Measurements from ENCODE around the gene ZNF512. TPM values are rescaled to one million over a fixed set of nuclear protein-coding genes. Genes with fewer than 3 reads are reported as not detected.

ZNF512 gene
- total RNA-seq, 1 experiment from 2014 or later = 38.9 TPM

DNA sequence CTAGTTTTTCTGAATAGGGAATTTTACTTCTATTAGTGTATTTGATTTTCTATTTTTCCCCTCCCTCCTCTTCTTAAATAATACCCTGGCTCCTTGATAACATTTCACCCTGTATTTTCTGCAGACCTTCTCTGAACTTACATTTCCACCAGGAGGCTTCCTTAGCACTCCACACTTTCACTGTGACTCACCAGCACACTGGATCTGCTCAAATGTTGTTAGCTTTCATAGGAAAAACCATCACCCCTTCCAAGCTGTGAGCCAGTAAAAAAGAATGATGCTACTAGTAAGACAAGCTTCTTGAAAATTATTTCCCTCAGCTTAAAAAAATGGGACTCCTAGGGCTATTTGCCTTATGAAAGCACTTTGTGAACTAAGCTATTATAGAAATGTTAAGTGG lies 64.4 kb downstream of the ZNF512 start:
- Histone ChIP-seq H3K4me3 (ENCODE audit: low read depth, low read length) (no peak overlapping the region), H3K36me3 (ENCODE audit: control insufficient read depth, insufficient read depth, low read length) (peaks cover 4% of the 10 kb centered on the region; the same call in 1 of the 2 replicates), H3K4me1 (no peaks in the 10 kb centered on the region), H3K9me3 (no peaks in the 10 kb centered on the region), H3K27me3 (replicated peaks; ENCODE audit: control insufficient read depth, insufficient read depth, low read length) (no peaks in the 10 kb centered on the region)
- no peak overlapping the region for H3K27ac Mint-ChIP-seq (ENCODE audit: unreplicated experiment)
- POLR2A ChIA-PET = interaction anchor here (0.7 kb wide), 1 partner anchor 238 kb away, joined by 3 read pairs; the partner anchor contains the start of gene PPM1G
- peaks cover under 1% of the 10 kb centered on the region for H3K4me1 Mint-ChIP-seq (ENCODE audit: low read depth, unreplicated experiment)
- no TSS peak for BruUV-seq (replicated peaks)
- DNase-seq = no peak
- CTCF ChIA-PET = interaction anchor here (1.1 kb wide), 1 partner anchor 36 kb away, joined by 4 read pairs; no protein-coding TSS in a partner anchor
- TF ChIP-seq, protein P1, sequence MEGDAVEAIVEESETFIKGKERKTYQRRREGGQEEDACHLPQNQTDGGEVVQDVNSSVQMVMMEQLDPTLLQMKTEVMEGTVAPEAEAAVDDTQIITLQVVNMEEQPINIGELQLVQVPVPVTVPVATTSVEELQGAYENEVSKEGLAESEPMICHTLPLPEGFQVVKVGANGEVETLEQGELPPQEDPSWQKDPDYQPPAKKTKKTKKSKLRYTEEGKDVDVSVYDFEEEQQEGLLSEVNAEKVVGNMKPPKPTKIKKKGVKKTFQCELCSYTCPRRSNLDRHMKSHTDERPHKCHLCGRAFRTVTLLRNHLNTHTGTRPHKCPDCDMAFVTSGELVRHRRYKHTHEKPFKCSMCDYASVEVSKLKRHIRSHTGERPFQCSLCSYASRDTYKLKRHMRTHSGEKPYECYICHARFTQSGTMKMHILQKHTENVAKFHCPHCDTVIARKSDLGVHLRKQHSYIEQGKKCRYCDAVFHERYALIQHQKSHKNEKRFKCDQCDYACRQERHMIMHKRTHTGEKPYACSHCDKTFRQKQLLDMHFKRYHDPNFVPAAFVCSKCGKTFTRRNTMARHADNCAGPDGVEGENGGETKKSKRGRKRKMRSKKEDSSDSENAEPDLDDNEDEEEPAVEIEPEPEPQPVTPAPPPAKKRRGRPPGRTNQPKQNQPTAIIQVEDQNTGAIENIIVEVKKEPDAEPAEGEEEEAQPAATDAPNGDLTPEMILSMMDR (IDR thresholded peaks at IDR 0.05; ENCODE audit: insufficient read depth in 1 of 2, low read depth in 1 of 2, low read length in 1 of 2, severe bottlenecking in 1 of 2, unreplicated experiment in 1 of 2) = no peak
- no peaks in the 10 kb centered on the region for H3K9me3 Mint-ChIP-seq (ENCODE audit: unreplicated experiment)
- intact Hi-C loops (cut with micrococcal nuclease; ENCODE audit: unreplicated experiment) = no loop called here
- no peaks in the 10 kb centered on the region for H3K27me3 Mint-ChIP-seq (ENCODE audit: insufficient read depth, unreplicated experiment)
- no peak overlapping the region for H3K4me3 Mint-ChIP-seq (ENCODE audit: unreplicated experiment)
- peaks cover 77% of the 10 kb centered on the region for H3K36me3 Mint-ChIP-seq (ENCODE audit: insufficient read depth, unreplicated experiment)

DNA sequence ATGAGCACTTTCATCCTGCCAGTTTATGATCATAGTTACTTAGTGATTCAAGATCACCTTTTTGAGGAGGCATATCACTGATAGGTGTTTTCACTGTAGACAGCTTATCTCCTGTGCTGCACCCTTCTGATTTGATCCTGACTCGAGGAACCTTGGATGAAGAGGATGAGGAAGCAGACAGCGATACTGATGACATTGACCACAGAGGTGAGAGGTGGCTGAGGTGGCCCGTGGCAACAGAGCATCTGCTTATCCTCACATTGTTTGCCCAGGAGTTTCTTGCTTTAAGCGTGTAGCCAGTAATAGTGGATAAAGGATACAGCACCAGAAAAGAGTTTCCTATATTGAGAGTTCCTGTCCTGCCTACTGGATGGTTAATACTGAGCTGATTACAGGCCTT lies 64.9 kb downstream of the ZNF512 start:
- CTCF ChIA-PET = no interaction called here
- Mint-ChIP-seq H3K4me1 (ENCODE audit: low read depth, unreplicated experiment) (peaks cover 5% of the 10 kb centered on the region), H3K4me3 (ENCODE audit: unreplicated experiment) (no peak overlapping the region), H3K27ac (ENCODE audit: unreplicated experiment) (no peak overlapping the region), H3K27me3 (ENCODE audit: insufficient read depth, unreplicated experiment) (no peaks in the 10 kb centered on the region), H3K36me3 (ENCODE audit: insufficient read depth, unreplicated experiment) (peaks cover 77% of the 10 kb centered on the region), H3K9me3 (ENCODE audit: unreplicated experiment) (no peaks in the 10 kb centered on the region)
- POLR2A ChIA-PET = no interaction called here
- peaks cover 4% of the 10 kb centered on the region; the same call in 1 of the 2 replicates for H3K36me3 ChIP-seq (ENCODE audit: control insufficient read depth, insufficient read depth, low read length)
- no peak overlapping the region for H3K4me3 ChIP-seq (ENCODE audit: low read depth, low read length)
- TF ChIP-seq, protein P1 (IDR thresholded peaks at IDR 0.05; ENCODE audit: insufficient read depth in 1 of 2, low read depth in 1 of 2, low read length in 1 of 2, severe bottlenecking in 1 of 2, unreplicated experiment in 1 of 2) = no peak
- no peaks in the 10 kb centered on the region for H3K27me3 ChIP-seq (replicated peaks; ENCODE audit: control insufficient read depth, insufficient read depth, low read length)
- intact Hi-C loops (cut with micrococcal nuclease; ENCODE audit: unreplicated experiment) = no loop called here
- H3K4me1 ChIP-seq = no peaks in the 10 kb centered on the region
- H3K9me3 ChIP-seq = no peaks in the 10 kb centered on the region
- DNase-seq = no peak
- BruUV-seq (replicated peaks) = no TSS peak

DNA sequence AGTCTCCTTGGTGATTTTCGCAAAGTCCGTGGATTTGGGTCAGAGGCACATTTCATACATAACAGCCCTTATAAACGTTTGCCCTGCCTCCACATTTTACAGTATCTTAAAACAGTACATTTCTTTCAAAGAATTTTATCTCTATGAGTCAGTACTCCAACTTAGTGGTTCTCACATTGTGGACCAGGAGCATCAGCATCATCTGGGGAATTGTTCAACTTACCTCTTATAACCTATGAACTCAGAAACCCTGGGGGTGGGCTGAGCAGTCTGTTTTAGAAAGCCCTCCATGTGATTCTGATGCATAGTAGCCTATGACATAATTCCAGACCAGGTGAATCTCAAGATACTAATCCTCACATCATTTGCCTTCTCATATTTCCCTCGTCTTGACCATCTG lies 68.2 kb downstream of the ZNF512 start:
- TF ChIP-seq, protein P1 (IDR thresholded peaks at IDR 0.05; ENCODE audit: insufficient read depth in 1 of 2, low read depth in 1 of 2, low read length in 1 of 2, severe bottlenecking in 1 of 2, unreplicated experiment in 1 of 2) = no peak
- BruUV-seq (replicated peaks) = no TSS peak
- Histone ChIP-seq H3K4me1 (0 out of 2 replicates have a peak, but pooled peaks cover 3% of the 10 kb centered on the region), H3K4me3 (ENCODE audit: low read depth, low read length) (no peak overlapping the region), H3K27me3 (replicated peaks; ENCODE audit: control insufficient read depth, insufficient read depth, low read length) (no peaks in the 10 kb centered on the region), H3K9me3 (no peaks in the 10 kb centered on the region), H3K36me3 (ENCODE audit: control insufficient read depth, insufficient read depth, low read length) (peaks cover 5% of the 10 kb centered on the region; the same call in 1 of the 2 replicates)
- Mint-ChIP-seq H3K27ac (ENCODE audit: unreplicated experiment) (no peak overlapping the region), H3K27me3 (ENCODE audit: insufficient read depth, unreplicated experiment) (no peaks in the 10 kb centered on the region), H3K36me3 (ENCODE audit: insufficient read depth, unreplicated experiment) (peaks cover 78% of the 10 kb centered on the region), H3K4me3 (ENCODE audit: unreplicated experiment) (no peak overlapping the region), H3K9me3 (ENCODE audit: unreplicated experiment) (no peaks in the 10 kb centered on the region), H3K4me1 (ENCODE audit: low read depth, unreplicated experiment) (peaks cover 6% of the 10 kb centered on the region)
- ChIA-PET POLR2A (interaction anchor here (0.6 kb wide), 1 partner anchor 208 kb away, joined by 3 read pairs; no protein-coding TSS in a partner anchor), CTCF (interaction anchor here (0.8 kb wide), 1 partner anchor 32 kb away, joined by 3 read pairs; no protein-coding TSS in a partner anchor)
- no peak for DNase-seq
- intact Hi-C loops (cut with micrococcal nuclease; ENCODE audit: unreplicated experiment) = no loop called here

All from Caco-2 (cell line).